Fibroblast of villous mesenchyme (primary cell): ENCODE measurements around the gene VPS72. TPM values are rescaled to one million over a fixed set of nuclear protein-coding genes. Genes with fewer than 3 reads are reported as not detected.

Experiments
- DNase-seq: peaks from one replicate; pipeline ENCODE4 v3.0.0-alpha.2; 2010; ENCODE audit warnings: low read depth
- H3K4me3 ChIP-seq: 2 replicates; pipeline ENCODE4 v1.5.1; 2011; ENCODE audit warnings: low read depth, mild to moderate bottlenecking, low read length
- total RNA-seq: library from RNA; depleted of rRNA; stranded (reverse); fragments of >200 nt; gene quantifications from 2 replicates; pipeline ENCODE4 v1.2.3, GENCODE V29; 2012
- TF ChIP-seq, protein P1 (sequence below): IDR thresholded peaks from 2 replicates; pipeline ENCODE4 v1.5.1; 2012; ENCODE audit warnings: low read depth, mild to moderate bottlenecking, low read length; ENCODE audit not compliant: insufficient read depth

Gene VPS72
- 40.3 and 44.0 TPM in 2 replicates for total RNA-seq

- TF ChIP-seq, protein P1, sequence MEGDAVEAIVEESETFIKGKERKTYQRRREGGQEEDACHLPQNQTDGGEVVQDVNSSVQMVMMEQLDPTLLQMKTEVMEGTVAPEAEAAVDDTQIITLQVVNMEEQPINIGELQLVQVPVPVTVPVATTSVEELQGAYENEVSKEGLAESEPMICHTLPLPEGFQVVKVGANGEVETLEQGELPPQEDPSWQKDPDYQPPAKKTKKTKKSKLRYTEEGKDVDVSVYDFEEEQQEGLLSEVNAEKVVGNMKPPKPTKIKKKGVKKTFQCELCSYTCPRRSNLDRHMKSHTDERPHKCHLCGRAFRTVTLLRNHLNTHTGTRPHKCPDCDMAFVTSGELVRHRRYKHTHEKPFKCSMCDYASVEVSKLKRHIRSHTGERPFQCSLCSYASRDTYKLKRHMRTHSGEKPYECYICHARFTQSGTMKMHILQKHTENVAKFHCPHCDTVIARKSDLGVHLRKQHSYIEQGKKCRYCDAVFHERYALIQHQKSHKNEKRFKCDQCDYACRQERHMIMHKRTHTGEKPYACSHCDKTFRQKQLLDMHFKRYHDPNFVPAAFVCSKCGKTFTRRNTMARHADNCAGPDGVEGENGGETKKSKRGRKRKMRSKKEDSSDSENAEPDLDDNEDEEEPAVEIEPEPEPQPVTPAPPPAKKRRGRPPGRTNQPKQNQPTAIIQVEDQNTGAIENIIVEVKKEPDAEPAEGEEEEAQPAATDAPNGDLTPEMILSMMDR: no peak
- peak; percentile 91 for DNase-seq
- peak within 1 kb of the TSS; percentile 97 for H3K4me3 ChIP-seq
Measured at GRCh38 chr1:151189637-151190445, at the start of gene VPS72. TSS of gene VPS72 (minus strand) at chr1:151190197. CDS start at chr1:151190121, 76 bp downstream.

DNA sequence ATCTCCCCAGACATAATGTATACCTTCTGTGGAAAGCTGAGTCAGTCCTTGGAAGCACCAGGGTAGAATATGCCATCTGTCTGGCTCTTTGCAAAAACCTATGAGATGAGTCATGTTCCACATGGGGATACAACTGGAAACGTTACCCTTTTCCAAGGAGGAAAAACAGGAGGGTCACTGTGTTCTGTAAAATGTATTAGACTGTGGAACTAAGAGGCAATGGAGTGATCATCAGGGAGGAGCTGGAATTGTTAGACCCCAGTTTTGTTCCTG is 48.4 kb upstream of the VPS72 start:
- no peak overlapping the region for H3K4me3 ChIP-seq

GRCh38 chr1:151237678-151238466 is 47.9 kb upstream of the VPS72 start:
- no peak for DNase-seq
- no peak overlapping the region for H3K4me3 ChIP-seq
- TF ChIP-seq, protein P1: no peak

More for the DNA sequence above, 48.4 kb upstream of the VPS72 start:
- TF ChIP-seq, protein P1: no peak
- peak; percentile 75 for DNase-seq

DNA sequence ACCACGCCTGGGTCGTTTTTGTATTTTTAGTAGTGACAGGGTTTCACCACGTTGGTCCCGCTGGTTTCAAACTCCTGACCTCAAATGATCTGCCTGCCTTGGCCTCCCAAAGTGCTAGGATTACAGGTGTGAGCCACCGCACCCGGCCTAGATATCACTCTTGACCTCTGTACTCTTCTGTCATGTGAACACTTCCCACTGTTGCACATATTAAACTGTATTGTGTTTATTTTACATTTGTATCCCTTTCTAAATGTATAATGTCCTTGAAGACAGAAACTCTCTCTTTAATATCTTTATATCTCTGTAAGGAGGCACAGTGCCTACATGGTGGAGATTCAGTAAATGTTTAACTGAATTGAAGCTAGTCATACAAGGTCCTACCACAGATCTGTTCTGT is 45.2 kb upstream of the VPS72 start:
- TF ChIP-seq, protein P1: no peak
- DNase-seq: no peak
- H3K4me3 ChIP-seq: no peak overlapping the region

GRCh38 chr1:151222130-151222529 is 32.1 kb upstream of the VPS72 start:
- no peak overlapping the region for H3K4me3 ChIP-seq
- DNase-seq: no peak
- TF ChIP-seq, protein P1: no peak

GRCh38 chr1:151221616-151222015 is 31.6 kb upstream of the VPS72 start:
- no peak for DNase-seq
- H3K4me3 ChIP-seq: no peak overlapping the region
- TF ChIP-seq, protein P1: no peak
